Left forelimb (tissue), 1 donor: ENCODE results near the gene ACD.

ENCODE experiments used
- DNase-seq: peaks from one replicate; pipeline ENCODE4 v3.0.0-alpha.2; 2018; ENCODE audit warnings: low spot score

The ACD gene

DNA sequence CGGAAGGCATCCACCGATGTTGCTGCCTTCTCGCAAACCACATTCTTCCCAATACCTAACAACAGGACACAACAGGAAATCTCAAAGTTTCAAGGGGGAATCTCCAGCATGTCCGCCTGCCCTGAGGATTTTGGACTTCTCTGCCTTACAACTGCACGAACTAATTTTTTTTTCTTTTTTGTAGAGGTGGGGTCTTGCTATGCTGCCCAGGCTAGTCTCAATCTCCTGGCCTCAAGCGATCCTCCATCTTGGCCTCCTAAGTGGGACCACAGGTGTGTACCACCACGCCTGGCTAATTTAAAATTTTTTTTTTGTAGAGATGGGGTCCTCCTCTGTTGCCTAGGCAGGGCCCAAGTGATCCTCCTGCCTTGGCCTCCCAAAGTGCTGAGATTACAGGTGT is 15.9 kb upstream of the ACD start:
- DNase-seq: no peak

DNA sequence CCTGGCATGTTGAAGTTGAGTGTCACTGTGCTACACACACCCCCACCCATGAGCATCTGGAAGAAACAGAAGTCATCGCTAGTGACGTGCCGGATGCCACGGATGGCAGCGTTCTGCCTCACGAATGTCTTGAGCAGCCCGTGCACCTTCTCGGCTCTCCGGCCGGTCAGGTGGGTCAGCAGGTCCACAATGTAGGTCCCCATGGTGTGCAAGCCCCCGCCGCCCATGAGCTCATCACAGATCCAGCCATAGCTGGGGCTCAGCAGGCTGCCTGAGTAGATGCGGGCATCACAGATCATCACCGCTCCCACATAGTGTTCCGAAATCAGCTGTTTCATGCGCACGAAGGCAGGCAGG is 15.5 kb upstream of the ACD start:
- DNase-seq: no peak

DNA sequence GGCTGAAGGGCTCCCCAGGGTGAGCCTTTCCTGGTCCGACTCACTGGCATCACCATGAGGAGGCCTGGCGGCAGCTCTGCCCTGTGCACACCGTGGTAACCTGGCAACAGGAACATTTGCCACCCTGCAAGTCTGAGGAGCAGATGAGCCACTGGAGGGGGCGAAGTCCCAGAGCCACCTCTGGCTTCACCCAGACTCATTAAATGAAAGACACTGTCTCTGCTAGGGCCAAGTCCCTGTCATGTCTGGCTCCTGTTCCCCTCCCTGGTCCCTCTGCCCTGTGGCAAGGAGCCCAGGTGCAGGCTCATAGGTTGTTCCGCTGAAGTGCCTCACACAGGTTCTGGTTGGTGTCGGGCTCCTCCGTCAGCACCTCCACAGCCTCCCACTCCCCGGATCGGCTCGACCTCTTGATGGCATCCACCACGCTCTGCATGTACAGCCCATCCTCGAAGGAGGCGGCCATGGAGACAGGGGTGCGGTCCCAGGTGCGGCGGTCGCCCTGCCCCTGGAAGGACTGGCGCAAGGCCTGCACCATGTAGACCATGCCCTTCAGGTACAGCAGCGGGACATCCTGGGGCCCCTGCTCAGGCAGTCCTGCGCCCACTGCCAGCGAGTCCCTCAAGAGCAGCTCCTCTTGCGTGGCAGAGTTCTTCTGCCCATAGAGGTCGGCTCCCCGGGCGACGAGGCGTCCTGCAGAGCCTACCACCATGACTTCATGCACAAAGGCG is 15.0 kb upstream of the ACD start:
- DNase-seq: no peak

DNA sequence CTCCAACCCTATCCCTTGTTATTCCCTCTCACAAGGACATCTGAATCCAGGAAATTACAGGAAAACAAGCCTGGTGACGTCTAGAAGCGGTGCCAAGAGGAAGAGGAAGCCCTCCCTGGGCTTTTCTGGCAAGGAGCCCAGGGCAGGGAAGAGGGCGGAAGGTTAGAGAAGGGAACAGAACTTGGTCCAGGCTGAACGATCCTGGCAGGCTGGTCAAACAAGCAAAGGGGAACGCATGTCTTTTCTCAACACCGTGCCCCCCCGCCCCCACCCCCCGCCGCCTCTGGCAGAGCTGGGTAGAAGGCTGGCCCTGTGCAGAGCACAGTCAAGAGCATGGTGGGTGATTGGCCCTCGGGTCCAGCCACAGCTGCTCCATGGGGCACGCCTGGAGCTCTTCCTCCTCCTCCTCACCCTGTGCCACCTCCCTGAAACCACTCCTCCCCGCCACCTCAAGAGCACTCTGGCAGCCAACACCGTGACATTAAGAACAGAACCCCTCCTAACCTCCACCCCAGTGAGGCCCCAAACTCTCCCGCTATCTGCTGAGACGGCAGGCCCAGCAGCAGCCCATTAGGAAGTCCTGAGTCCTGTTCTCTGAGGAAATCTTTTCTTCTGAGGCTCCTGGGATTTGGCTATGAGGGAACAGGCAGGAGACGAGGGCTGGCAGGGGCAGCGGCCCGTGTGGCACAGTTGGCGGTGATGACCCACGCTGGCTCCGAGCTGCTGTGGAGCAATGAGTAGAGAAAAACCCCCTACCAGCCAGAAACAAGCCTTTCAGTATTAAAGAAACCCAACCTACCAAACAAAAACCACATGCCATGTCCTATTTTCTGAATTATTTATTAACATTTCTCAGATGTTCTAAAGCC is 13.9 kb upstream of the ACD start:
- no peak for DNase-seq

DNA sequence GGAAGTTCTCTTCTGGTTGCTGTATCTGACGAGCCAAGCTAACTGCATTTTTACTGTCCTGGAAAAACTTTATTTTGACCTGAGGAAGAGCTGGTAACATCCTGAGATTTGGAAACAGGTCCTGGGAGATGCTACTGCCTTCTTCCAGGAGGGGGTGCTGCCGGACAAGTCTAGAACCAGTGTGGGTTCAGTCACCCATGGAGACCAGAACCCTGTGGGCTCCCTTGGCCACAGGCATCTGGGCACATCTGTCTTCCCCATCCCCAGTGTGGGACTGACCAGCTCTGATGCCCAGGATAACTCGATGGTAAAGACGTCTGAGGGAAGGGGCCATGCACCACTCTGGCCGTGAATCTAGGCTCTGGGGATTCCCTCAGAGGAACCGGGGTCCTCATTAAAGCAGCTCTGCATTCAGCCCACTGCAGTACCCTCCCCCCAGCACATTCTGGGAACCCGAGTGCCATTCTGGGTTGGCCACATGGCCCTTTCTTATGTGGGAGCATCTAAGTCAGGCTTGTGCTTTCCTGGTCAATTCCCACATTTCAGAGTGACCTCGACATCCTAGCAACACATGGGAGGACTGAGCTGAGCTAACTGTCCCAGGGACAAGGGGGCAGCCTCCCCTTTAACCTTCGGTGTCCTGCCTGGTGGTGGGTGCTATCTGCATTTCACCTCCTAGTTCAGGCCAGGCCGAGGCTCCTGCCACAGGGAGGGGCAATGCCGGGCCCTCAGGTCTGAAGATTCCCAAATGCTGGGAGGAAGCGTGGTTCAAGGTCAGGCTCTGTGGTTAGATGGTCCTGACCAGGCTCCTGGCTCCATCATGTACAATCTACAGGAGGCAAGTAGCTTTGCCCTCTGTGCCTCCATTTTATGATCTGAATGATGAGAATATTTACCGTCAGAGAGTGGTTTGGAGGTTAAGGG is 12.9 kb upstream of the ACD start:
- no peak for DNase-seq

DNA sequence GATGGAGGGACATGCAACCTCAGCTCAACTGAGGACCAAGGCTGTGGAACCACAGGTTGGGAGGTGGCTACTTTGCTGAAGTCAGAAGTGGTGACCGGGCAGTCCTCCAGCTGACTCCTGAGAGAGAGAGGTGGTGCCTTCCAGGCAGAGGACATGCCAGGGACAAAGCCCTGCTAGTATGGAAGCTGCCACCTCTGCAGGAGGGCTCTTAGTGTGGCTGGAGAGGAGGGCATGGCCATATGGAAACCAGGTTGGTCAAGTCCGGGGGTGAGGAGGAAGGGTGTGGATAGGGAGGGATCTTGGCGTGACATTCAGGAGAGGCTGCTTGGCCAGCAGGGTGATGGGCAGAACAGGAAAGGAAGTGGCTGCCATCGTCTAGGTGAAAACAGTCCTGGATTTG is 12.2 kb upstream of the ACD start:
- DNase-seq: no peak

DNA sequence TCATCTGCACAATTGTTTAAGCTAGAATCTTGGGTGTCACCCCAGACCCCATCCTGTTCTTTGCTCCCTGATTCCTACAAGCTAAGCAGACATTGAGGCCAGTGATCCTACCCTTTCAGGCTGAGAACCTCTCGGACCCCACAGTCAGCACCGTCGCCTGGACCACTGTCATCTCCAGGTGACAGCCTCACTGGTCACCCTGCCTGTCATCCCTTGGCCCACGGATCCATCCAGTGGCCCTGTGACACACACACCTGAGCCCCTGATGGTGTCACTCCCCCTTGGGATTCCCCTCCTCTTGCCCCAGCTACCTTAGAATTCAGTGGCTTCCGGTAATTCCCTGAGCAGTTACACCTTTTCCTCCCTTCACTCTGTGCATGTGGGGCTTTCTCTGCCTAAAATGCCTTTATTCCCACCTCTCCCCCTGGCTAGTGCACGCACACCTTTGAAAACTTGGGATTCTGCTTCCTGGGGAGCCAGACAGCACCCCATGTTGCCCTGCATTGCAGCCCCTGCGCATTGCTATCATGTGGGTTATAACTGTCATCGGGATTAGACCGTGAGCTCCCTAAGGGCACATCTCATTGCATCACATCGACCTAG is 9.5 kb upstream of the ACD start:
- DNase-seq: no peak

DNA sequence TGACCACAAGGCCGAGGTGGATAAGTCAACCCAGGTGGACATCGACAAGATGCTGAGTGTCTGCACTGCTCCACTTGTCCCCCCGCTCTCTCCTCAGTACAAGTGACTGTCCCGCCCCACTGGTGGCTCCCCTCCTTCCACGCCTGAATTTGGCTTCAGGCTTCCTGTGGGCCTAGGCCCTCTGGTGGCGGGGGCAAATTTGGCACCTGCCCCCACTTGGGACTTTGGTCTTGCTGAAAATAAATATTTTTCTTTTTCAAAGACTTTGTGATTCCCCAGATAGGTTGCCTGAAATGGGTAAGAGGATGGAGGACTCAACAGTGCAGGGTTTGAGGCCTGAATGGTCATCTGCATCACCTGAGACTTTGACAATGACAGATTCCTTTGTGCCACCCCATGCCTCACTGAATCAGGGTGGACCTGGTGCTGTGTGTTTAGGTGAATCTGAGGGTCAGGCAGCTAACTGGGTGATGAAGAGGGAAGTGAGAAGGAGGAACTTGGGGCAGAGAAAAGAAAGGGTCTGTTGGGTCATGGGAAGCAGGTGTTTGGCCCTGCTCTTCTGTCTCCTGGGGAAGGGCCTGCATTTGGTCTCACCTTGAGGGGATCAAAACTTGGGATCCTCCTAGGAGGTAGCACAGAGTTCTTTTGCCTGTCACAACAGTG is 8.6 kb upstream of the ACD start:
- no peak for DNase-seq

DNA sequence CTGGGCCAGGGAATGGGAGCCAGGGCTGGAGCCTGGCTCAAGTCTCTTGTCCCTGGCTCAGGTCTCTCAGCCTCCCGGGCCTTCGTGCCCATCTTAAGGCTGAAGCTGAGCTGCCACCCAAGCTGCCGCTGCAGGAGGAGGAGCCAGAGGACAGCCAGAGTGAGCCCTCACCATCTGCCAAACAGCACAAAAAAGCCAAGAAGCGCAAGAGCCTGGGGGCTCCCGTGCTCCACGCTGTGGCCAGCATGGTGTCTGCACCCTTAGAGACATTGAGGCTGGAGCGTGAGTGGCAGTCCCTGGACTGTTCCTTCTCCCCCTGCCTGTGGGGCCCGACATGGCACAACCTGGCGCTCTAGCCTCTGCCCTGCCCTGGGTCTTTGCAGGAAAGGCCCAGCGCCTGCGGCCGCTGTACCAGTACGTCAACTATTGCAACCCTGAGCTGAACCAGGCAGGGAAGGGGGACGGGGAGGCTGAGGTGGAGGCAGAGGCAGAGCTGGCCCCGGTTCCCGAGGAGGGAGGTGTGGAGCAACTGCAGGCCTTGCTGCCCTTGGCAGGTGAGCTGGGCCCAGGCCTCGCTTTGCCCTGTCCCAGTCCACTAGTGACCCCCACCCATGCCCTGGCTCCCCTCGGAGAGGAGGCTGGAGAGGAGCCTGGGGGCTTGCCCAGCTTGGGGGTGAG is 7.9 kb upstream of the ACD start:
- peak; percentile 84 for DNase-seq

DNA sequence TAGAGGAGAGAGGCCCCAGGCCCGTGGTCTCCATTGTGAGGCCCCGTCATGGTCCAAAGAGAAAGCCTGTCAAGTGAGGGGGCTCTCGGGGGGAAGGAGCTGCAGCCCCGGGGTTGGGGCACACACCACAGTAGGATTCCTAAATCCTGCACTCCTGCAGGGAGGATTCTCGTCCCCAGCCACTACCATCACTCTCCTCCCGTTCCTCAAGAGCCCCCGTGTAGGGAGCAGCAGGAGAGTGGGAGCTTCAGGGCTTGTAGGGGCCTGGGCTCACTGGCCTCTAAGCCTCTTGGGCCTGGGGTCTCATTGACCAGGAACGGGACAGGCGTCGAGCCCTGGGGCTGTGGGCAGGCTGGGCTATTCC is 7.4 kb upstream of the ACD start:
- no peak for DNase-seq

DNA sequence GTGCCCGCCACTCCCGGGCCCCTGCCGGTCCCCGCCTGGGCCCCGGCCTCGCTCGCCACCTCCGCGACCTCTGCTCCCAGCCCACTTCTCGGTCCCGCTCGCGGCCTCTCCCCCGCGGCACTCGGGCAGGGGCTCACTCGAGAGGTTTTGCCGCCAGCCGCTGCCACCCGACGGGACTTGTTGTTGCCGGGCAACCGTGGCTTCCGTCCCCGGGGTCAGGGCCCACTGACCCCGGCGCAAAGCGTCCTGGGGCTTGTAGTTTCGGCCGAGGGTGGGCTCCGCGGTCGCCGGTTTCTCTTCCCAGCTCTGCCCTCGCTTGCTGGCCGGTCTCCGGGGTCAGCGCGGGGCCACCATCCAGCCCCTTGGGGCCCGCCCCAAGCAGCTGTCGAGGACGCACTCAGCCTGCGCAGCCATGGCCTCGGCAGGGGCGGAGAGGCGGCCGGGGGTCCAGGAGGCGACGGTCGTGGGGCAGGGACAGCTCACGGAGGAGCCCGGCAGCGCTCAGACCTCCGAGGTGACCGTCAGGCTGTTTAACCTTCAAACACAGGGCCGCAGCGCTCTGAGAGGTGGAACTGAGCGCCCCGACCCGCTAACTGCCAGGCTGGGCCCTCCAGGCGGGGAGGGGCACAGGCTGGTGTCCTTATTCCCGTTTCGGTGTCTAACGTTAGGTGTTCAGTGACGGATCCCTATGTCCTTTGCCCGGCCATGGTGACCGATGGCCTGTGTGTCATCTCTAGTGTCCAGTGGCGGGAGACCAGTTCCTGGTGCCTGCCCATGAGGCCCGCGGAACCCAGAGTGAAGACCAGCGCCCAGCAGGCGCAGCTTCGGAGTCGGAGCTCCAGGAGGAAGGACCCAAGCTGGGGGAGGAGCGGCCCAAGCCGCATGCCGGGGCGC is 6.7 kb upstream of the ACD start, which contains the start of the genes C16orf86 and ENKD1:
TSS of gene C16orf86 (plus strand) at position 256 of the 894 bp plus-strand sequence. CDS start at position 413, 157 bp downstream.
TSS of gene ENKD1 (minus strand) at position 192 of the 894 bp plus-strand sequence. CDS start 308 bp downstream, outside the sequence.
- peak; percentile 86 for DNase-seq

DNA sequence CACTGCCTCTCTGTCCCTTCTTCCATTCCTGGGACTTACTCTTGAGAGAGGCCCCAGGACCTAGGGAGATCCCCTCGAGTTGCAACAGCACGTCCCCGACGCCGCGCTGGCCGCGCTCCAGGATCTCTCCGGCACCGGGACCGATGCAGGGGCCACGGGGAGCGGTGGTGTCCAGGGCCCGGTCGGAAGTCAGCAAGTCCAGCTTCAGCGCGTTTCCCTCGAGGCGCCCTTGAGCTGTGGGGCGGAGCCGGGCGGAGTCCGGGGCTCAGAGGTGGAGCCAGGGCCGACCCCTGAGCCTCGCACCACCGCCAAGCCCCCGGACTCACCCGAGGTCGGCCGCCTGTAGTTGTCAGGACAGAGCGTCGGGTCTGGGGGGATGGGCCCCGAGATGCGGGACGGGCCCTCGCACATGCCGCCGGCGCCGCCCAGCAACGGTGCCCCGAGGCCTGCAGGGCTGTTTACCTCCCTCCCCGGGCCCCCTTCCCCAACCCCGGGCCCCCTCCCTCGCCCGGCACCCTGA is 6.0 kb upstream of the ACD start:
- no peak for DNase-seq

DNA sequence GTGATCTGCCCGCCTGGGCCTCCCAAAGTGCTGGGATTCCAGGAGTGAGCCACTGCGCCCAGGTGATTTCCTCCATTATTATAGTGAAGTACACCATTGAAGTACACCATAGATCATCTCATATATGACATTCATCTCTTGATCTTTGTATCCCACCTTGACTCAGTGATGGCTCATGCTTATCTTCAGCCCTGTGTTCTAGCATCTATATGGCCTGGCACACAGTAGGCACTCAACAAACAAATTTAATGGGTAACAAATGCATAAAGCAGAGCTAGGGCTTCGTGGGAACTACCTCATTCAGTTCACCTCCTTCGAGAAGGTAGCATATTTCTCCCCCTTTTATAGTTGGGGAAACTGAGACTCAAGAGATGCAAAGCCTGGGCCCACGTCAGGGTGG is 5.5 kb upstream of the ACD start:
- no peak for DNase-seq

DNA sequence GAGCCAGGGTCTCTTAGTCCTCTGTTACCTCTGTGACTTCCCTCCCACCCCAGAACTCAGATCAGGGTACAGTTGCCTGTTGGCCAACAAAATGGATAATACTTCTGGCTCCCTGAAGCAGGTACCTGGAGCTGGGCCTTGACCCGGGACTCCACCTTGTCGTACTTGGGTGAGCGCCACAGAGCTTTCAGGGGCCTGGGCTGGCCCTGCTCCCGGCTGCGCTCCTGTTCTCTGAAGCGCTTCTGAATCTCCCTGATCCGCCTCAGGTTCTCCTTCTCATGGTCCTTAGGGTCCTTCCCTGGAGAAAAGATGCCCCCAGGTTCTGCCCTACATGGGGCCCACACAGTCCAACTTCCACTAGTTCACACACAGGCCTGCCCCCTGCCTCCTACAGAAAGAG is 4.8 kb upstream of the ACD start:
- no peak for DNase-seq

DNA sequence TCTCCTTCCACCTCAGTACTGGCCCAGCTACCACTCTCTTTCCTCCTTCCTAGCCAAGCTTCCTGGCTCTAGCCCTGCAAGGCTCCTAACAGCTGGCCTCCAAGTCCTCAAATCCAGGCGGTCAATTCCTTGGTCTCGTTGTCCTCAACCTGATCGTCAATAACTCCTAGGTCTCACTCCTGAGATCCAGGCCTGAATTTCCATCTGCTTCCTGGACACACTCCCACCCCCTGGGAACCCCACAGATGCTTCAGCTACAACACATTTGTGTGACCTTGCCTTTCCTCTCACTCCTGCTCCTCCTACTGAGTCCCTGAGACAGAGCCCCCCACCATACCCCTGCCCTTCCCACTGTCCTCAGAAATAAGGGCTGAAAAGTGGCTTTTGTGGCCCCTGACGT is 4.2 kb upstream of the ACD start:
- DNase-seq: no peak

DNA sequence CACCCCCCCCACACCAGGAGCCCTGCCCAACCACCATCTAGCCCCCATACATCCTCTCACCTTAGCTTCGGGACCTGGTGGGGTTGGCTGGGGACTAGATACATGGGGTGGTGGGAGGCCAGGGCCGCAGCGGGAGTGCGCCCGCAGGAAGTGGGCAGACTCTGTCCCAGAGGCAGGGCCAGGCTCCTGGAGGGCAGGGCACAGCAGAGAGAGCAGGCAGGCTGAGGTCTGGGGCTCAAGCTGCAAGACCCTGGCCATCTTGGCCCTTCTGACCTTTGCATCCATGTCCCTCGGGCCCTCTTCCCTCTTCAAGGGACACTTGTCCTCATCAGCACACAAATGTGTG is 3.8 kb upstream of the ACD start:
- no peak for DNase-seq

DNA sequence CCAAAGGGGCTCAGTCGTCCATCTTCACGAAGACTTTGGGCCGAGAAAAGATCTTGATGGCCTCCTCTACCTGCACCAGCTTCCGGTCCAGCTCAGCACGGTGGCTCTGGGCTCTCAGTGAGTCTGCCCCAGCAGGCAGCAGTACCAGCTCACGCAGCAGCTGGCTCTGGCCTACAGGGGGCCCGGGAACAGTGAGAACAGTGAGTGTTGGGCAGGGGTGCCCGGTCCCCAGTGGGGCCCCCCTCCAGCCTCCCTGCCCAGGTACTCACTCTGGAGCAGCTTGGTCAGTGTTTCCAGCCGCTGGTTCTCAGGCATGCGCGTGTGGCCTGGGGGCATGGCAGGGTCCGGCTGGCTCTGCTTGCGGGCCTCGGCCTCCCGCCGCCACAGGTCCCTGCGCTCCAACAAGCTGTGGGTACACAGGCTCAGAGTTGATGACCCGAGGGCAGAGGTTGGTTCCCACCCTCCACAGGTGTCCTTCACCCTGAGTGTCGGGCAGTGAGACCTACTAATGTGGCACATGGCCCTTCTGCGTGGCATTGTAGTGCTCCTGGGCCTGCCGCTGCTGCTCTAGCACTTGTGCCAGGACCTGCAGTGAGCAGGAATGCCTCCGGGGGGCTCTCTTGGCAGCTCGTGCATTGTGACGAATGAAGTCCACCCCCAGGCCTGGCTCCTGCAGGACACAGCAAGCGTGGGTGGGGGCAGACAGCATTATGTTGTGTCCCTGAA is 3.3 kb upstream of the ACD start:
- no peak for DNase-seq

DNA sequence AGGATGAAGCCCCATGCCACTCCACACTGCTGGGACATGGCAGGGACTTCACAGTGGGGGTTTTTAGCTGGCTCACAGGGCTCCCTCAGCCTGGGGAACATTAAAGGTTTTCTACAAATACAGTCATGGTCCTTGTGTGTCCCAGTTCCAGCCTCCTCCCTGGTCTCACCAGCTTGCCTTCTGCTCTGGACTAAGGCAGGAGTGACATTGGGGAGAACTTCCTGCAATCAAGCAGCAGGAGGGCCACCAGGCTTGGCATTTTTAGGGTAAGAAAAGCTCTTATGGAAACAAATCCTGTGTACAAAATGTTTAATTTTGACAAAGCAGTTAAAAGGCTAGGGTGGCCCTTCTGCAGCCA is 2.6 kb upstream of the ACD start:
- DNase-seq: no peak
